ENCODE results near the gene ARL15. TPM values are rescaled to one million over a fixed set of nuclear protein-coding genes. Genes with fewer than 3 reads are reported as not detected.

ARL15 gene
- total and polyA plus RNA-seq, 2 of the 4 experiments (the other 2 are of a cell fraction): 7.3 to 19.2 TPM

GRCh38 chr5:54306893-54307292 is 3.5 kb downstream of the ARL15 start:
- no peak overlapping the region for H2AK5ac ChIP-seq (ENCODE audit: low read depth, low read length)
- no peak overlapping the region for H3K4ac ChIP-seq (ENCODE audit: low read depth, low read length)
- H3K9me3 ChIP-seq (ENCODE audit: control insufficient read depth, insufficient read depth, low read length): no peaks in the 10 kb centered on the region
- no peak overlapping the region for H3K9ac ChIP-seq (ENCODE audit: low read depth, low read length)
- H2BK5ac ChIP-seq (ENCODE audit: low read depth, low read length, poor library complexity, severe bottlenecking): no peak overlapping the region
- no peak overlapping the region for H3K4me3 ChIP-seq (ENCODE audit: insufficient read depth, low read depth, low read length)
- TF ChIP-seq RAD21 (IDR thresholded peaks at IDR 0.05; ENCODE audit: low read length) (no peak), NFE2L2 (IDR thresholded peaks at IDR 0.05; ENCODE audit: low read depth, low read length) (no peak), USF2 (IDR thresholded peaks at IDR 0.05; ENCODE audit: low read depth, low read length) (no peak), RCOR1 (IDR thresholded peaks at IDR 0.05; ENCODE audit: insufficient replicate concordance, low read length) (no peak)
- dilution Hi-C loops (cut with HindIII; ENCODE audit: low sequenced_read_pairs, unreplicated experiment): no loop called here
- H4K91ac ChIP-seq (ENCODE audit: insufficient read depth, low read depth, low read length): no peak overlapping the region
- no peak overlapping the region for H3K18ac ChIP-seq (ENCODE audit: low read depth, low read length)
- H3K23ac ChIP-seq (ENCODE audit: low read depth, low read length): no peak overlapping the region
- no peak overlapping the region for H3K27ac ChIP-seq (ENCODE audit: insufficient read depth, low read length)
- ChIA-PET CTCF (no interaction called here), POLR2A (ENCODE audit: unreplicated experiment) (no interaction called here)
- H2BK20ac ChIP-seq (ENCODE audit: low read depth, low read length): no peak overlapping the region
- H3K14ac ChIP-seq (replicated peaks; ENCODE audit: low read depth, low read length): no peak overlapping the region
- ATAC-seq (ENCODE audit: low read depth) (no peak), DNase-seq (no peak)
- H3K4me2 ChIP-seq (ENCODE audit: low read depth, low read length): no peak overlapping the region
- H2BK15ac ChIP-seq (ENCODE audit: low read depth, low read length): no peak overlapping the region
- H4K5ac ChIP-seq (ENCODE audit: low read depth, low read length): no peak overlapping the region
- peaks cover under 1 to 28% of the 10 kb centered on the region in 2 experiments; a peak in 2 of 4 replicates for H3K79me1 ChIP-seq (ENCODE audit: low read depth in 1 of 2, low read length in 2 of 2)
- H3K9me1 ChIP-seq (ENCODE audit: insufficient read depth, low read length): no peaks in the 10 kb centered on the region
- H2AFZ ChIP-seq (replicated peaks; ENCODE audit: low read length, poor library complexity): no peak overlapping the region
- no peak overlapping the region for H4K8ac ChIP-seq (ENCODE audit: low read depth in 2 of 2, low read length in 2 of 2)
- no peak overlapping the region for H3K56ac ChIP-seq (ENCODE audit: extremely low read depth, insufficient read depth, low read length)
- in situ Hi-C loops (cut with MboI; ENCODE audit: low sequenced_read_pairs): no loop called here
- H3K27me3 ChIP-seq (ENCODE audit: control insufficient read depth, insufficient read depth, low read length): no peaks in the 10 kb centered on the region
- BruUV-seq (replicated peaks): no TSS peak
- intact Hi-C loops (cut with micrococcal nuclease): loop anchor here (5.0 kb wide), 2 partner anchors 50 to 65 kb away; no protein-coding TSS in a partner anchor
- no peaks in the 10 kb centered on the region; the same call in 1 of the 2 replicates for H4K20me1 ChIP-seq (ENCODE audit: insufficient read depth, low read length)
- H3K4me1 ChIP-seq (ENCODE audit: control insufficient read depth, insufficient read depth, low read length): no peaks in the 10 kb centered on the region; the same call in none of the 2 replicates
- no CpG with 5 or more reads among the region's 1 CpG for WGBS, 2 experiments (ENCODE audit: extremely low coverage in 2 of 2, insufficient read length in 1 of 2)
- H3K36me3 ChIP-seq (ENCODE audit: control insufficient read depth, insufficient read depth, low read length): no peaks in the 10 kb centered on the region
- H2AK9ac ChIP-seq (replicated peaks; ENCODE audit: low read depth, low read length, poor library complexity): no peak overlapping the region
- no peak overlapping the region for H2BK120ac ChIP-seq (ENCODE audit: low read depth, low read length)
